SKM-1 treated with dmso at 0.1 percent for 144 hours (cell line): ENCODE data around the gene SYT5.
A peak's percentile ranks its signal among the peaks of the same experiment; 100 is the strongest.
"Not testable (repeated sequence)": the region's sequence is repeated elsewhere in the genome, so short reads cannot be mapped to it uniquely, and the experiment has no call there.

Experiments
- DNase-seq: peaks from one replicate; lab custom pipeline; 2025; ENCODE audit not compliant: unreplicated experiment; lab: John Stamatoyannopoulos, UW

SYT5 gene

DNA sequence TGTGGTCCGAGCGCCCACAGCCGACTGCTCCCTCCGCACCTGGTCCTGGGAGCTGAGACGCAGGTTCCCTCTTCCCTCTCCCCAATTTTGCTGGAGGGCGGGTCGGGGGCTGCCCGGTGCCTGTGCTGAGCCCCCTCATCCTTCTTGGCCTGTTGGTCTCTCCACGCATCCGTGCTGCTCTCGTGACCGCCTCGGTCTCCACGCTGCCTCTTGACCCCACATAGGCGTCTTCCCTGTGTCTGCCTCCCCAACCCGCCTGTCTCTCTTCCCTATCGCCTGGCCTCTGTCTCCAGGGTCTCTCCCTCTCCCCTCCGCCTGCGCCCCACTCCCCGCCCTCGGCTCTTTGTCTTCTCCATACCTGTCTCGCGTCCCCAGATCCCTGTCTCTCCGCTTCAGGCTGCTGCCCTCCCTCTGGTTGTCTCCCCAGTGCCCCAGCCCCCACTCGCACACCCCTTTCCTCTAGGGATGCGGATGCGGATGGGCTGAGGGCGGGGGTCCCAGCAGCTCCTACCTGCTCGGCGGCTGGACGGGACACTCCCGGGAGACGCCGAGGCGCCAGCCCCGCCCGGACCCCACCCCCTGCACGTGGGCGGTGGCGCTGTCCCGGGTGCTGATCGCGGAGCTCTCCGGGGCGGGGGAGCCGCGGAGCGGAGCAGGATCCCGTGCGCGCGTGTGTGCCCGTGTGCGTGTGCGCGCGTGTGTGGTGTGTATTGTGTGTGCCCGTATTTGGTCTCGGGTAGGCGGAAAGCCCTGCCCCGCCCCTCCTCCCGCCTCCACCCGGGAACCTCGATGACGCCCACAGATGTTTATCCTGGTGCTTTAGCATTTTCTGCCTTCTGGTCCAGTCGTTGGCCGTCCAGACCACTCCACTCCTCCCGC, at the start of gene SYT5:
Gene SYT5, minus strand, starts transcription at position 684 of the 879 bp plus-strand sequence. CDS start 1,248 bp downstream, outside the sequence.
- DNase-seq, result no peak

DNA sequence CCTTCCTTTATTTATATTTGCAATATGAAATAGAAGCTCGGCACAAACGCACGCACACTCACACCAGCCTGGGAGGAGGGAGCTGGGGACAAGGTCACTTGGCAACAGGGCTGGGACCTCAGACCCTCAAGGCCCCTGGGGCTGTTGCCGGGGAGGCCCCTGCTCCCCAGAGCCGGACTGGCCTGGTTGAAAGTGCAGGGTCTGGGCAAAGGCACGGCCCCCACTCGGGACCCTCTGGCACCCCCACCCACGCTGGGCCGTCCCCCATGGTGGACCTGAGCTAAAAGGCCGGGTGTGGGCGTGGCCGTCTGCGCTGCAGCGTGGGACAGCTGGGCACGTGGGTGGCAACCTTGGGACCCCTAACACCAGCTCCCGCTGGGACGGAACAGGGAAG, 49.7 kb upstream of the SYT5 start:
- DNase-seq, result no peak

DNA sequence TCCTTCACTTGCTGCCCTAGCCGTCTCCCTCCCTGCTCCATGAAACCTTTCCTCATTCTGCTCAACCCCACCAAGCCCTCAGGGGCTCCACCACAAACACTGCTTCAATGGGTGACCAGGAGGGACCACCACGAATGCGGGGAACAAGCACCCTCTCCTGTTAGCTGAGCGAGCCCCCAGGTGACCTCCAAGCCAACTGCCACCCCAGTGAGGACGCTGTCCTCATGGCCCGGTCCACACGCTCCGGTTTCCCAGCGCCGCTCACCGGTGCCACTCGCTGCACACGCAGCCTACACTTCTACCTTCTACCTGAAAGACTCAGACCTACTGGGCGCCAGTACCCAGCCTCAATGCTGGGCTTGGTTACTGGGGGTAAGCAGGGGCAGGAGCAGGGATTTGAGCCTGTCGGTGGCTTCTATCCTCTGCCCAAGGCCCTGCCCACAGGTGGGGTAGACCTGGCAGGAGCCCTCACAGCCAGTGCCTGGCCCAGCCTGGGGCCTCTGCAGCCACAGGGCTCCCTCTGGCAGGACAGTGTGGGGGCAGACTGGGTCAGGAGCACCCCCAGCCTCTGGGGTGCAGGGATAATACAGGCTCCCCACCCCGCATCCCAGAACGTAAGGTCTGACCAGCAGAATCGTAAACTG, 49.2 kb upstream of the SYT5 start:
- no peak for DNase-seq

DNA sequence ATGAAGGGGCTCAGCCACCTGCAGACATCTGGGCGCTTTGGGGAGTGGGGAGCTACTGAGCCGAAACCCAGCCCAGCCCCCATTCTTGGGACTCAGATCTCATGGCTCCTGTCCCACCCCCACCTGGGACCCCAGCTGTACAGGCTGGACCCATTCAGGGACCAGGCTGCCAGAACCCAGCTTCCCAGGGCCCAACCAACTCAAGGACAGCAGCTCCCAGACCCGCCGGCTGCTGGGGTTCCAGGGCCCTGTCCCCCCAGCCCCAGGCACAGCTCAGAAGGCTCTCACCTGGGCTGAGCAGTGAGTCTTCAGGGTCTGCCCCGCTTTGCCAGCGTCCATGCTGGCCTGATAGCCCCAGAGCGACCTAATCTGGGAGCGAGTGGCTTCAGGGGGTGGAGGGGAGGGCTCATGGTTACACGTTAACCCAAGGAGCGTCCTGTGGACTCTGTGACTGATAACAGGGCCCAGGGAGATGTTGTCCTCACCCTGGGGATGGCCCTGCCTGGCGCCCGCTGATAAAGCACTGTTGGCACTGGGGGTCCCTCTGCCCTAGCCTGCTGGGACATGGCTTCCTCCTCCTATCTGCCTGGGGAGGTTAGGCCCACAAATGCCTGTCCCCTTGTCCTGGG, 48.4 kb upstream of the SYT5 start, which contains the start of gene TMEM86B:
Gene TMEM86B, minus strand, starts transcription at position 361 of the 629 bp plus-strand sequence. Its CDS starts 22 bp downstream, at position 339.
- no peak for DNase-seq

DNA sequence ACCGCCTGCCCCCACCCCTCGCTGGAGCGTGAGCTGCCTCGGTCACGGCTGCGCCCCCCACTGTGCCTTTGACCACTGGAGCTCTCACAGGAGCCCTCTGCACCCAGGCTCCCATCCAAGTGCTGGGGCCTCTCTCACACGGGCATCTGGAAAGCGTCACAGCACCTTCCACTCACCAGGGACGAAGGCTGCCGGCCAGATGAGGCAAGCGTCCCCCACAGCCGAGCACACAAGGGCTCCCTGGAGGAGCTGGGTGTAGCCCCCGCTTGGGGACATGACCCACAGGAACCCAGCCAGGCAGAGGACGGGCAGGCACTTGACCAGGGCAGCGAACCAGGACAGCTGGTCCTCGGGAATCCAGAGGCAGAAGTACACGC, 47.9 kb upstream of the SYT5 start:
- DNase-seq, result no peak

DNA sequence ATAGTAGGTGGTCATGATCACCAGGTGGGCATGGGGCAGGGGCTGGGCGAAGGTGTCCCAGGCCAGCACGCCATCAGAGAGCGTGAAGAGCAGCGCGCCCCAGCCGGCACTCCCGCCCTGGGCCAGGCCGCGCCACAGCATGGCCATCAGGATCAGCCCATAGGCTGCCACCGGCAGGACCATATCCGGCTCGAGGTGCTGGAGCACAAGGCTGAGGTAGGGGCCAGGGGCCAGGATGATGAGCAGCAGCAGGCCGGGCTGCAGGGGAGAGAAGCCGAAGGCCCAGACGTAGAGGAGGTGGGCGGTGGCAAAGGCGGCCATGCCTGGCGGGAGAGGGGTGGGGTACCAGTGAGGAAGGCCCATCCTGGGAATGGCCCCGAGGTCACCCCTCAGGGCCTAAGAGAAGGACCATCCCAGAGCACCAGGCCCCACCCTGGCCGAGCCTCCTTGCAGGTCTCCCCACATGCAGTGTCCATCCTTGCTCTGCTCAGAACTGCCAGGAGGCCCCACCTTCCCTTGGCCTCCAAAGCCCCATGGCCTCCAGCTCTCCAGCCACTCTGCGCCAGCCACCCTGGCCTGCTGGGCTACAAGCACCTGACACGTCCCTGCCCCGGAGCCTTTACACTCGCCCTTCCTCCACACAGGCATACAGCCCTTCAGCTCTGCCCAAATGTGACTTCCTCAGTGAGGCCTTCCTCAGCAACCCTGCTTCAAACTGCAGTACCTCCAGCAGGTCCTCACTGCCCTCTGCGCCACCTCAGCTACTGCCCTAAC, 47.3 kb upstream of the SYT5 start:
- no peak for DNase-seq

DNA sequence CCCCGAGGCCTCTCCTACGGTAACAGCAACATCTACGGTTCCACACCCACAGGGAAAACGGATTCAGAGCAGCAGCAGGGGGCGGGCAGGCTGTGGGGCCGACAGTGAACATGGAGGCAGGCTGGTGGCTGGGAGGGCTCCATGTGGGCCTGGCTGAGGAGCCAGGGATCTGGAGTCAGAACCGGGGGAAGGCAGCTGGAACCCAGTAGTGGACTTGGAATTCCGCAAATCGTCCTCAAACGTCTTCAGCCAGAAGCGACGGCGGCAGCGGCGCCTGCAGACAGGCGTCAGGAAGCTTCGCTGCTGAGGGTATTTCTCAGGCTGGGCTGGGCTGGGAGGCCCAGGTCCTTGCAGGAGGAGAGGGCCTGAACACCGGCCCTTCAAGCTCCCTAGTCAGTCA, 46.7 kb upstream of the SYT5 start:
- DNase-seq, result no peak

DNA sequence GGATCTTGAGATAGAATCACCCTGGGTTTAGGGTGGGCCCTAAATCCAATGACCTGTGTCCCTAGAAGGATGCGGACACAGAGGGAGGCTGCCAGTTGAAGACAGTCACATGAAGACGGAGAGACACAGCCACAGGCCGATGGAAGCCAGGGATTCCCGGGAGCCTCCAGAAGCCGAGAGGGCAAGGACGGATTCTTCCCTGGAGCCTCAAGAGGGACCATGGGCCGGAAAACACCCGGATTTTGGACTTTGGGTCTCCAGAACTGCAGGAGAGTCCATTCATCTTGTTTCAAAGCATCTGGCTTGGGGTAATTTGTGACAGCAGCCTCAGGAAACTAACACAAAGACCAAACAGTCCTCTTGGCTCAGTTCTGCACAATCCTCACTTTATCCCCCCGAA, 46.2 kb upstream of the SYT5 start:
- no peak for DNase-seq

DNA sequence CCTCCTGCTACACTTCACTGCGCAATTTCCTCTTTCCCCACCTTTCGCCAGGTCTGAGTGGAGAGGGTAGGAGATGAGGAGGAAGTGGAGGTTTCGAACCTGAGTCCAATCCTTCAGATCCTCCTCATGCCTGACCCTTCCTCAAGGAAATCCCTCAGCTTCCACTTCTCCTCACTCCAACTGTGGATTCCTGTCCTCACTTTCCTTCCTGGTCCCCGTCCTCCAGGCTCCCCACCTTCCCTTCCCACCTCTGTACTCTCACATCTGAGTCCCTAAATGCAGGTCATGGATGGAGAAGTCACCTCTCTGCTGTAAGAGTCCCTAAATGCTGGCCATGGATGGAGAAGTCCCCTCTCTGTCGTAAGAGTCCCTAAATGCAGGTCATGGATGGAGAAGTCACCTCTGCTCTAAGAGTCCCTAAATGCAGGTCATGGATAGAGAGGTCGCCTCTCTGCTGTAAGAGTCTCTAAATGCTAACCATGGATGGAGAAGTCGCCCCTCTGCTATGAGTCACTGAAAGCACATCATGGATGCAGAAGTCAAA, 45.4 kb upstream of the SYT5 start:
- DNase-seq, result no peak

DNA sequence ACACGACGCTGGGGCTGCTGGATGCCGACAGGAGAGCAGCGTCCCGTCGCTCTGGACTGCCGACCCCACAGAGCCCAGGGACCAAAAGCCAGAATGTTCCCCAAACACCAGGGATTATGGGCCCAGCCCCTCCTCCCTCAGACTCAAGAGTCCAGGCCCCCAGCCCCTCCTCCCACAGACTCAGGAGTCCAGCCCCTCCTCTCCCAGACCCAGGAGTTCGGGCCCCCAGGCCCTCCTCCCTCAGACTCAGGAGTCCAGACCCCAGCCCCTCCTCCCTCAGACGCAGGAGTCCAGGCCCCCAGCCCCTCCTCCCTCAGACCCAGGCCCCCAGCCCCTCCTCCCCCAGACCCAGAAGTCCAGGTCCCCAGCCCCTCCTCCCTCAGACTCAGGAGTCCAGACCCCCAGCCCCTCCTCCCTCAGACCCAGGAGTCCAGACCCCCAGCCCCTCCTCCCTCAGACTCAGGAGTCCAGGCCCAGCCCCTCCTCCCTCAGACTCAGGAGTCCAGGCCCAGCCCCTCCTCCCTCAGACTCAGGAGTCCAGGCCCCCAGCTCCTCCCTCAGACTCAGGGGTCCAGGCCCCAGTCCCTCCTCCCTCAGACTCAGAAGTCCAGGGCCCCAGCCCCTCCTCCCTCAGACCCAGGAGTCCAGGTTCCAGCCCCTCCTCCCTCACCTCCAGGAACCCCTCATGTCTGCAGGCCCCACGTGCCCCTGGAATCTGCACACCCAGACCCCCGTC, 44.8 kb upstream of the SYT5 start:
- not testable (repeated sequence) for DNase-seq

DNA sequence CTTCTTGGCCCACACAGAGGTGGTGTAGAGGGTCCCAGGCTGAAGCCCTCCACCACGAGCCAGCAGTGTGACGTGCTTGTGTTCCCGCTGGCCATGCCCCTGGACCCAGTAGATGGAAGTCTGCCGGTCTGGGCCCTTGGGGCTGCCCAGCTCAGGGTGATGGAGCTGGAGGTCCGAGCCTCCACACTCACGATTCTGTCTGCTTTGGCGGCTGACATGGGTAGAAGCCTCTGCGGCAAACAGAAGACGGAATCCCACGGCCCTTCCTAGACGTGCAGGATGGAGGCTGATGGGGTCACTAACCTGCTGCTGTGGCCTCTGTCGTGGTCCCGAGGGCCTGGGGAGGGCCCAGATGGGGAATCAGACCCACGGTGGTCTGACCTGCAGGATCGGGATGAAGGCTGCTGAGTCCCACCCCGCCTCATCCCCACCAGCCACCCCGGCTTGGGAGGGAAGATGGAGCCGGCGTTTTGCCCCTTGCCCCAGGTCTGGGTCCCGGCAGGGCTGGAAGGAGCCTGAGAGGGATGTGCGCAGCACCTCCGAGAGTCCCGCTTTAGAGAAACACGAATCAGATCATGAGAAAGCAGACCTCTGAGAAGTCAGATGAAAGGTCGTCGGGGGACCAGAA, 44.1 kb upstream of the SYT5 start:
- no peak for DNase-seq

DNA sequence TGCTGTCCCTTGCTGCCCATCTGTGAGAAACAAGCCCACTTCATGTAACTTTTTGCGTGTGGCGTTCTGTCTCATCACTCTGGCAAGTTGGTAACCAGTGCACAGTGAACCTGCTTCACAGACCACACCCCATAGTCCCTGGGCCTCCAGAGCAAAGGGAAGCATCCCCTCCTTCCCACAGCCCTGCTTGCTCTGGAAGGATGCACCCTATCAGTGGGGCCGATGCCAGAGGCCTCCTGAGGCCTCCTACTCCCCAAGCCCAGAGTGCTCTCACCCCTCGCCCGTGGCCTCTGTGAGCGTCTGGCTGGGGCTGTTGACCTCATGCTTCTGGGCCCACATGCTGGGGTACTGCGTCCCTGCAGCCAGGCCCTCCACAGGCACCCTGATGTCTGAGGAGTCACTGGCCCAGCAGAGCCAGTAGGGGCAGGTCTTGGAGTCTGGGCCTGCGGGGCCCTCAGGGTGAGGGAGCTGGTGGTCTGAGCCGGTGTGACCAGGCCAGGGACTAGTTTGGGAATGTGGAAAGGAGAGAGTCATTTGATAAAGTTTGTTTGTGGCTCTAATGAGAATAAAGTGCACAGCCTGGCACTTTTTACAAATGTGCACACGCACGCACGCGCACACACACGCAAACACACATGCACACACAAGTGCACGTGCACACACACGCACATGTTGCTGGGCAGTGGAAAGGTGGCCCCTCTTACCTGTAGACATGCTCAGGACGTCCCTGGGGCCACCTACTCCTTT, 43.4 kb upstream of the SYT5 start:
- no peak for DNase-seq

DNA sequence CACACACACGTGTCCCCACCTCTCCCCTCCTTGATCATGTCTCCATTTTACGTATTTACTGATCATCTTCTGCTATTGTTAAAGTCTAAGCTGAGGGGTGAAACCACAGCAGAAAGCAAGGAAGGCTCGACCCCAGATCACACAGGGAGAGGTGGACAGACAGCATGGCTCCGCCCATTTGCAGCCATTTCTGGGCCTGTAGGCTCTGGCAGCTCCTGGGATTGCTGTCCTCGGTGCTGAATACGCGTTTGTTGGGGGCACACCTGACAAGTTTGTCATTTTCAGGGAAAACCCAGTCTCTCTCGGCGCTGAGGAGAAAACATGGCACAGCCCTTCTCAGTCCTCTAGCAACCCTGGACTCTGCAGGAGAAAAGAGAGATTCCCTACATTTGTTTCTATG, 40.4 kb upstream of the SYT5 start:
- DNase-seq, result no peak

DNA sequence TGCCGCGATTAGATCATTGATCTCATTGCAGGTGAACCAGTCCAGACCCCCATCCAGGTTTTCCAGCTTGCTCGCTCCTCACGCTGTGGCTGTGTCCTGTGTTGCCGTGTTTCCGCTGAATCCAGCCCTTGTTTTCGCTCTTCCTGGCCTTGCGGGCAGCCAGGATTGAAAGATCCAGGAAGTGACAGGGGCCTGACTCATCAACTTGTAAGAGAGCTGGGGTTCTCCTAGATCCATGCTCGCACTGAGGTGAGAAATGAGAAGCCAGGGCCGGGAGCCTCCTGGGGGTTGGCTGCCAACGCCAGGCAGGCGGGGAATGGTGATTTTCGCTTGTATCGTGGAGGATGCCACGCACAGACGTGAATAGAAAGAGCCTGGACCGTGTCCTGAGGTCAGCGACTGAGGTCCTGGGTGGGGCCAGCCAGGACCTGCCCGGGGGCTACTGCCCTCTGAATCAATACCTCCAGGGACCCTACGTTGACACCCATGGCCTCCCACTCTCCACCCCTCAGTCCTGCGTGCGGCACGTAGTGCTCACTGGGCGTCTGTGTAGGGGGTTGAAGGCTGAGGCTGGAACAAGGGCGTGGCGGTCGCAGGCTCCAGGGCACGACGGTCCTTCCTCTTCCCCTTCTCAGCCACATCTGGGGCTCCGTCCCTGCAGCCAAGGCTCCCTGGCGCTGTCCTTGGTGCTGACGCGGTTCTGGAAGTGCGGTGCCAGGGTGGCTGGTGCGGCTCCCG, 36.5 kb upstream of the SYT5 start:
- peak; percentile 72 for DNase-seq

DNA sequence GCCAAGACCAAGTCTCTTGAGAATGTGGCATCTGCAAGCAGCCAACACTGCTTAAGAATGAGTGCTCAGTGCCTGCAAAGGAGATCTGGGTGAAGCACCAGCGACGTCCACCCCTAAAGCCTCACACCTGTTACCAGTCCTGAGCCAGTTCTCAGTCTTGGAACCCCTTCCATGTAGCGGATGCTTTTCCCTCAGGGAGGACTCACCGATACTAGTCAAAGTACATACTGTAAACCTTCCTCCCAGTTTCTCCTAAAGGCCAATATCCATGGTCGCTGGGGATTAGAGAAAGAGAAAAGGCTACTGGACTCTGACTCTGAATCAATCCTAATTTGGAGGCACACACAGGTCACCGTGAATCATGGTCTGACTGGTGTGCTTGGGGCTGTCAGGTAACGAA, 33.5 kb upstream of the SYT5 start:
- no peak for DNase-seq

DNA sequence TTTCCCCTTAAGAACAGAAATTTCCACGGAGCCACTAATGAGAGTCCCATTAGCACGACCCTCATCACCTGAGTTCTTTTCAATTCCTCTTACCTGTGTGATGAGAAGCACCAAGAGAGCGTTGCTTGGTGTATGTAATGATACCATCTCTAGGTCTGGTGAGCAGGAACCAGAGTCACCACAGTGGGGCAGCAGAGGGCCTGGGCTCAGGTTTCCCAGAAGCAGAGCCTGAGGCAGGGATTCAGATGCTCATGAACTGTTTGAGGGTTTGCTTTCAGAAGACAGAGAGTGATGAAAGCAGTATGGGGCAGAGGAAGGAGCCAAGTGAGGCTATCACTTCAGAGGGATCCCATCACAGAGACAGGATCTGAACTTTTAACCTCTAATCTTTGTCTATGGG, 32.4 kb upstream of the SYT5 start:
- no peak for DNase-seq

DNA sequence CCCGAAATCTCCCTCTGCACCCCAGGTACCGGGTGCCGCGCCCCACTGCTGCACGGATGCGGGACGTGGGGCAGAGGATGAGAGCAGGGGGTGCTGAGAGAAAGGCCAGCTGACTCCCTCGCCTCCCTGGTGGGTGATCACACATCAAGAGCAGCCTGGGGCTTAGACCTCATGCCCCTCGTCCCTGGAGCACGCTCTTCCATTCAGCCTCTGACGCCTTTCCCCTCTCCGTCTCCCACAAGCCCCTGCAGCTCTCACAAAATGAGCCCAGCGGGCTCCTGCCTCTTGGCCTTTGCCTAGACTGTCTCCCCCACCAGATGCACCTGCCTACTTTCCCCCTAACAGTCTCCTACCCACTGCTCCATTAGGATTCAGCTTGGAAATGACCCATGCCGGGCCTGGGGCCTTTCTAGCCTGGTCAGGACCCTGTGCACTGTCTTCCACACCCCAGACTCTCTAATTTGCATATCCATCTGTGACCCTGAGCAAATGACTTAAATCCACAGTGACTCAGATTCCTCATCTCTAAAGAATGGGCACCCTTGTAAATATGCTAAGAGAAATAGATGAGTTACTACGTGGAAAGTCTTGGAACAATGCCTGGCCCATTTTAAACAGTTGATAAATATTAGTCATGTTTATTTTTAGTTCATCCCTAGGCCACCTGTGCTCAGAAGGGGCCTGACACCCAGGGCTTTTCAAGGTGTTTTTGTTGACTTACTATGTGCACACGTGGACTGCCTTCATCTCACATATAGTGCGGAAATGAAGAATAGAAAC, 29.8 kb upstream of the SYT5 start:
- DNase-seq, result no peak
